Tibial artery (tissue), 4 donors: ENCODE results near the gene EIF2AK3.

Experiments used
- DNase-seq, 2 donors: peaks; one replicate each; pipeline ENCODE4 v3.0.0-alpha.2; 2019
- H3K27ac ChIP-seq, 2 donors: fragments of 200-600 bp; sonication (generic) in 1 of 2; 1 replicate in 1 of 2; 2 replicates in 1 of 2; pipeline ENCODE4 v1.5.1; 2018 to 2019; ENCODE audit warnings: mild to moderate bottlenecking in 1 of 2
- H3K27me3 ChIP-seq, 2 donors: fragments of 200-600 bp; sonication (generic) in 1 of 2; one replicate each; pipeline versions ENCODE4 v1.5.1 to v1.6.0; 2016 to 2019
- H3K36me3 ChIP-seq, 3 donors: fragments of 200-600 bp; sonication (generic) in 2 of 3; one replicate each; pipeline ENCODE4 v1.5.1; 2016 to 2019; ENCODE audit warnings: mild to moderate bottlenecking in 2 of 3
- H3K4me1 ChIP-seq, 4 donors: fragments of 200-600 bp; sonication (generic) in 2 of 4; 1 replicate in 3 of 4; 2 replicates in 1 of 4; pipeline ENCODE4 v1.5.1; 2016 to 2019
- H3K4me3 ChIP-seq, 2 donors: fragments of 200-600 bp; sonication (generic) in 1 of 2; 1 replicate in 1 of 2; 2 replicates in 1 of 2; pipeline ENCODE4 v1.5.1; 2018 to 2019; ENCODE audit warnings: mild to moderate bottlenecking in 2 of 2
- H3K9me3 ChIP-seq, 3 donors: fragments of 200-600 bp; sonication (generic) in 1 of 3; one replicate each; pipeline ENCODE4 v1.5.1; 2016 to 2019
- CTCF ChIP-seq, 2 experiments: fragments of 200-600 bp in 1 of 2; fragments of 450-650 bp in 1 of 2; IDR thresholded peaks; one replicate each; pipeline ENCODE4 v1.5.1; 2017 to 2019; ENCODE audit warnings: antibody characterized with exemption in 2 of 2, mild to moderate bottlenecking in 1 of 2, moderate library complexity in 1 of 2
- intact Hi-C: fragments of 100-400 bp; cut with DNase I; formaldehyde crosslinking; loops from one replicate; pipeline ENCODE4 v1.15.0; 2023; ENCODE audit warnings: low total_unique reads

The EIF2AK3 gene

GRCh38 chr2:88580088-88580487 lies 47.2 kb downstream of the EIF2AK3 start:
- Histone ChIP-seq H3K36me3 (peaks cover 60 to 85% (median 82%) of the 10 kb centered on the region in 3 donors), H3K27me3 (no peaks in the 10 kb centered on the region), H3K4me1 (no peaks in the 10 kb centered on the region), H3K4me3 (no peak overlapping the region), H3K9me3 (no peaks in the 10 kb centered on the region), H3K27ac (no peak overlapping the region)
- DNase-seq: no peak
- no peak for TF ChIP-seq CTCF (IDR thresholded peaks at IDR 0.05)
- intact Hi-C loops: no loop called here

- no peaks in the 10 kb centered on the region for H3K4me1 ChIP-seq
- H3K27ac ChIP-seq: no peak overlapping the region
- TF ChIP-seq CTCF (IDR thresholded peaks at IDR 0.05): no peak
- no peak for DNase-seq
- peaks cover 44 to 72% (median 63%) of the 10 kb centered on the region in 3 donors for H3K36me3 ChIP-seq
- no peaks in the 10 kb centered on the region for H3K27me3 ChIP-seq
- H3K4me3 ChIP-seq: no peak overlapping the region
- intact Hi-C loops: no loop called here
- H3K9me3 ChIP-seq: no peaks in the 10 kb centered on the region
These were observed 51.6 kb downstream of the EIF2AK3 start for GRCh38 chr2:88575630-88576029.

GRCh38 chr2:88575051-88575450 lies 52.2 kb downstream of the EIF2AK3 start:
- intact Hi-C loops: no loop called here
- Histone ChIP-seq H3K9me3 (no peaks in the 10 kb centered on the region), H3K4me1 (no peaks in the 10 kb centered on the region), H3K27ac (no peak overlapping the region), H3K4me3 (no peak overlapping the region), H3K27me3 (no peaks in the 10 kb centered on the region), H3K36me3 (peaks cover 50 to 72% (median 63%) of the 10 kb centered on the region in 3 donors)
- DNase-seq: no peak
- no peak for TF ChIP-seq CTCF (IDR thresholded peaks at IDR 0.05)

- TF ChIP-seq CTCF (IDR thresholded peaks at IDR 0.05): no peak
- Histone ChIP-seq H3K27me3 (no peaks in the 10 kb centered on the region), H3K36me3 (peaks cover 53 to 70% (median 66%) of the 10 kb centered on the region in 3 donors), H3K27ac (no peak overlapping the region), H3K4me1 (no peaks in the 10 kb centered on the region), H3K4me3 (no peak overlapping the region), H3K9me3 (no peaks in the 10 kb centered on the region)
- no peak for DNase-seq
- intact Hi-C loops: no loop called here
These were observed 52.8 kb downstream of the EIF2AK3 start for GRCh38 chr2:88574445-88574844.

GRCh38 chr2:88568179-88568578 lies 59.1 kb downstream of the EIF2AK3 start:
- H3K4me3 ChIP-seq: no peak overlapping the region
- H3K4me1 ChIP-seq: no peaks in the 10 kb centered on the region
- no peak overlapping the region for H3K27ac ChIP-seq
- no peaks in the 10 kb centered on the region for H3K9me3 ChIP-seq
- DNase-seq: no peak
- intact Hi-C loops: no loop called here
- TF ChIP-seq CTCF (IDR thresholded peaks at IDR 0.05): no peak
- H3K27me3 ChIP-seq: no peaks in the 10 kb centered on the region
- peaks cover 20 to 33% (median 30%) of the 10 kb centered on the region in 3 donors for H3K36me3 ChIP-seq

GRCh38 chr2:88564402-88564801 lies 62.9 kb downstream of the EIF2AK3 start:
- intact Hi-C loops: no loop called here
- no peak for TF ChIP-seq CTCF (IDR thresholded peaks at IDR 0.05)

More at GRCh38 chr2:88564402-88564801, 62.9 kb downstream of the EIF2AK3 start:
- Histone ChIP-seq H3K4me1 (no peaks in the 10 kb centered on the region), H3K27me3 (no peaks in the 10 kb centered on the region), H3K9me3 (no peaks in the 10 kb centered on the region), H3K27ac (no peak overlapping the region), H3K36me3 (peaks cover 21 to 33% (median 25%) of the 10 kb centered on the region in 3 donors), H3K4me3 (no peak overlapping the region)
- no peak for DNase-seq
